ENCODE measurements around the gene PSMC5. TPM values are rescaled to one million over a fixed set of nuclear protein-coding genes. Genes with fewer than 3 reads are reported as not detected.

Gene PSMC5
- total RNA-seq, 1 experiment from 2014 or later, result 152 TPM

DNA sequence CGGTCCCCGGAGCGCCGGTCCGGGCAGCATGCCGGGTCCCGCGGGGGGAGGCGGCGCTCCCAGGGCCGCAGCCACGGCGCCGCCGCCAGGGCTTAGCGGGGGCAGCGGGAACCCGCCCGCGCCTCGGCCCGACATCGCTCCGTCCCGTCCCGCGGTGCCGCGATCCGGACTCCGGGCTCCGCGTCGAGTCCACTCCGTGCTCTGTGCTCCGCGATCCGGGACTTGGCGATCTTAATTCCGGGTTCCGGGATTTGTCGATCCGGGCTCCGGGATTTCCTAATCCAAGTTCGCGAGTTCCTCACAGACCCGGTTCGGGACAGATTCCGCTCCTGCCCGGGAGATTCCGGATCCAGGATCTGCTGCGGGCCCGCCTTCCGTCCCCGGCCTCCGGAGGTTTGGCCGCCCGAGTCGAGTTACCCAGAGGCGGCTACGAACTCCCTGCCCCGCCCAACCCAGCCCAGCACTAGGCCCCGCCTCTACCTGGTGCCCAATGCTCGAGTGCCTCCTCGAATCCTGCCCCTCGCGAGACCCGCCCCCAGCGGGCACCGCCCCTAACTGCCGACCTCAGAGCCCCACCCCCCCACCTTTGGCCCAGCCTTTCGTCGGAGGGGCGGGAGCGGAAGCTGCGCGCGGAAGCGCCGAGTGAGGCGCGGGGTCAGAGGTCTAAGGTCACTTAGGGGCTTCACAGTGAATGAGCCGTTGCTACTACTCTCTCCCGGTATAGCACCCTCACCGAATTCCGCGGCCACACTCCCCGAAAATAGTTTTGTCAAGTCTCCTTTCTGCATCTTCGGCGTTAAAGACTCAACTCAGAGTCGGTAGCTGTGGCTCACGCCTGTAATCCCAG is 15.5 kb downstream of the PSMC5 start, which contains the start of gene SMARCD2 (continued):
- TF ChIP-seq, protein P1, sequence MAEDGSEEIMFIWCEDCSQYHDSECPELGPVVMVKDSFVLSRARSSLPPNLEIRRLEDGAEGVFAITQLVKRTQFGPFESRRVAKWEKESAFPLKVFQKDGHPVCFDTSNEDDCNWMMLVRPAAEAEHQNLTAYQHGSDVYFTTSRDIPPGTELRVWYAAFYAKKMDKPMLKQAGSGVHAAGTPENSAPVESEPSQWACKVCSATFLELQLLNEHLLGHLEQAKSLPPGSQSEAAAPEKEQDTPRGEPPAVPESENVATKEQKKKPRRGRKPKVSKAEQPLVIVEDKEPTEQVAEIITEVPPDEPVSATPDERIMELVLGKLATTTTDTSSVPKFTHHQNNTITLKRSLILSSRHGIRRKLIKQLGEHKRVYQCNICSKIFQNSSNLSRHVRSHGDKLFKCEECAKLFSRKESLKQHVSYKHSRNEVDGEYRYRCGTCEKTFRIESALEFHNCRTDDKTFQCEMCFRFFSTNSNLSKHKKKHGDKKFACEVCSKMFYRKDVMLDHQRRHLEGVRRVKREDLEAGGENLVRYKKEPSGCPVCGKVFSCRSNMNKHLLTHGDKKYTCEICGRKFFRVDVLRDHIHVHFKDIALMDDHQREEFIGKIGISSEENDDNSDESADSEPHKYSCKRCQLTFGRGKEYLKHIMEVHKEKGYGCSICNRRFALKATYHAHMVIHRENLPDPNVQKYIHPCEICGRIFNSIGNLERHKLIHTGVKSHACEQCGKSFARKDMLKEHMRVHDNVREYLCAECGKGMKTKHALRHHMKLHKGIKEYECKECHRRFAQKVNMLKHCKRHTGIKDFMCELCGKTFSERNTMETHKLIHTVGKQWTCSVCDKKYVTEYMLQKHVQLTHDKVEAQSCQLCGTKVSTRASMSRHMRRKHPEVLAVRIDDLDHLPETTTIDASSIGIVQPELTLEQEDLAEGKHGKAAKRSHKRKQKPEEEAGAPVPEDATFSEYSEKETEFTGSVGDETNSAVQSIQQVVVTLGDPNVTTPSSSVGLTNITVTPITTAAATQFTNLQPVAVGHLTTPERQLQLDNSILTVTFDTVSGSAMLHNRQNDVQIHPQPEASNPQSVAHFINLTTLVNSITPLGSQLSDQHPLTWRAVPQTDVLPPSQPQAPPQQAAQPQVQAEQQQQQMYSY (CRISPR knock-in tag; IDR thresholded peaks at IDR 0.05), result peak; percentile 100
- TF ChIP-seq, protein P2, sequence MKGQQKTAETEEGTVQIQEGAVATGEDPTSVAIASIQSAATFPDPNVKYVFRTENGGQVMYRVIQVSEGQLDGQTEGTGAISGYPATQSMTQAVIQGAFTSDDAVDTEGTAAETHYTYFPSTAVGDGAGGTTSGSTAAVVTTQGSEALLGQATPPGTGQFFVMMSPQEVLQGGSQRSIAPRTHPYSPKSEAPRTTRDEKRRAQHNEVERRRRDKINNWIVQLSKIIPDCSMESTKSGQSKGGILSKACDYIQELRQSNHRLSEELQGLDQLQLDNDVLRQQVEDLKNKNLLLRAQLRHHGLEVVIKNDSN (CRISPR knock-in tag; IDR thresholded peaks at IDR 0.05), result peak; percentile 49; the same call in 1 of the 2 replicates
- TF ChIP-seq SMAD4 (CRISPR knock-in tag; IDR thresholded peaks at IDR 0.05), result 0 out of 2 replicates have a peak, but pooled peaks have one; percentile 36
- TF ChIP-seq, protein P3, sequence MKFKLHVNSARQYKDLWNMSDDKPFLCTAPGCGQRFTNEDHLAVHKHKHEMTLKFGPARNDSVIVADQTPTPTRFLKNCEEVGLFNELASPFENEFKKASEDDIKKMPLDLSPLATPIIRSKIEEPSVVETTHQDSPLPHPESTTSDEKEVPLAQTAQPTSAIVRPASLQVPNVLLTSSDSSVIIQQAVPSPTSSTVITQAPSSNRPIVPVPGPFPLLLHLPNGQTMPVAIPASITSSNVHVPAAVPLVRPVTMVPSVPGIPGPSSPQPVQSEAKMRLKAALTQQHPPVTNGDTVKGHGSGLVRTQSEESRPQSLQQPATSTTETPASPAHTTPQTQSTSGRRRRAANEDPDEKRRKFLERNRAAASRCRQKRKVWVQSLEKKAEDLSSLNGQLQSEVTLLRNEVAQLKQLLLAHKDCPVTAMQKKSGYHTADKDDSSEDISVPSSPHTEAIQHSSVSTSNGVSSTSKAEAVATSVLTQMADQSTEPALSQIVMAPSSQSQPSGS (CRISPR knock-in tag; IDR thresholded peaks at IDR 0.05; ENCODE audit: borderline replicate concordance, low read depth), result no peak
- no peak; the same call in 1 of the 2 replicates for TF ChIP-seq ZNF263 (CRISPR knock-in tag; IDR thresholded peaks at IDR 0.05; ENCODE audit: low read depth)
- TF ChIP-seq, protein P4, sequence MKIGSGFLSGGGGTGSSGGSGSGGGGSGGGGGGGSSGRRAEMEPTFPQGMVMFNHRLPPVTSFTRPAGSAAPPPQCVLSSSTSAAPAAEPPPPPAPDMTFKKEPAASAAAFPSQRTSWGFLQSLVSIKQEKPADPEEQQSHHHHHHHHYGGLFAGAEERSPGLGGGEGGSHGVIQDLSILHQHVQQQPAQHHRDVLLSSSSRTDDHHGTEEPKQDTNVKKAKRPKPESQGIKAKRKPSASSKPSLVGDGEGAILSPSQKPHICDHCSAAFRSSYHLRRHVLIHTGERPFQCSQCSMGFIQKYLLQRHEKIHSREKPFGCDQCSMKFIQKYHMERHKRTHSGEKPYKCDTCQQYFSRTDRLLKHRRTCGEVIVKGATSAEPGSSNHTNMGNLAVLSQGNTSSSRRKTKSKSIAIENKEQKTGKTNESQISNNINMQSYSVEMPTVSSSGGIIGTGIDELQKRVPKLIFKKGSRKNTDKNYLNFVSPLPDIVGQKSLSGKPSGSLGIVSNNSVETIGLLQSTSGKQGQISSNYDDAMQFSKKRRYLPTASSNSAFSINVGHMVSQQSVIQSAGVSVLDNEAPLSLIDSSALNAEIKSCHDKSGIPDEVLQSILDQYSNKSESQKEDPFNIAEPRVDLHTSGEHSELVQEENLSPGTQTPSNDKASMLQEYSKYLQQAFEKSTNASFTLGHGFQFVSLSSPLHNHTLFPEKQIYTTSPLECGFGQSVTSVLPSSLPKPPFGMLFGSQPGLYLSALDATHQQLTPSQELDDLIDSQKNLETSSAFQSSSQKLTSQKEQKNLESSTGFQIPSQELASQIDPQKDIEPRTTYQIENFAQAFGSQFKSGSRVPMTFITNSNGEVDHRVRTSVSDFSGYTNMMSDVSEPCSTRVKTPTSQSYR (CRISPR knock-in tag; IDR thresholded peaks at IDR 0.05), result no peak
- TF ChIP-seq, protein P5, sequence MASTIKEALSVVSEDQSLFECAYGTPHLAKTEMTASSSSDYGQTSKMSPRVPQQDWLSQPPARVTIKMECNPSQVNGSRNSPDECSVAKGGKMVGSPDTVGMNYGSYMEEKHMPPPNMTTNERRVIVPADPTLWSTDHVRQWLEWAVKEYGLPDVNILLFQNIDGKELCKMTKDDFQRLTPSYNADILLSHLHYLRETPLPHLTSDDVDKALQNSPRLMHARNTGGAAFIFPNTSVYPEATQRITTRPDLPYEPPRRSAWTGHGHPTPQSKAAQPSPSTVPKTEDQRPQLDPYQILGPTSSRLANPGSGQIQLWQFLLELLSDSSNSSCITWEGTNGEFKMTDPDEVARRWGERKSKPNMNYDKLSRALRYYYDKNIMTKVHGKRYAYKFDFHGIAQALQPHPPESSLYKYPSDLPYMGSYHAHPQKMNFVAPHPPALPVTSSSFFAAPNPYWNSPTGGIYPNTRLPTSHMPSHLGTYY (CRISPR knock-in tag; IDR thresholded peaks at IDR 0.05), result peak; percentile 83; the same call in 1 of the 2 replicates
- TF ChIP-seq OVOL2 (CRISPR knock-in tag; IDR thresholded peaks at IDR 0.05; ENCODE audit: borderline replicate concordance), result no peak
- TF ChIP-seq ZBTB21 (CRISPR knock-in tag; IDR thresholded peaks at IDR 0.05; ENCODE audit: borderline replicate concordance), result no peak
- TF ChIP-seq, protein P6, sequence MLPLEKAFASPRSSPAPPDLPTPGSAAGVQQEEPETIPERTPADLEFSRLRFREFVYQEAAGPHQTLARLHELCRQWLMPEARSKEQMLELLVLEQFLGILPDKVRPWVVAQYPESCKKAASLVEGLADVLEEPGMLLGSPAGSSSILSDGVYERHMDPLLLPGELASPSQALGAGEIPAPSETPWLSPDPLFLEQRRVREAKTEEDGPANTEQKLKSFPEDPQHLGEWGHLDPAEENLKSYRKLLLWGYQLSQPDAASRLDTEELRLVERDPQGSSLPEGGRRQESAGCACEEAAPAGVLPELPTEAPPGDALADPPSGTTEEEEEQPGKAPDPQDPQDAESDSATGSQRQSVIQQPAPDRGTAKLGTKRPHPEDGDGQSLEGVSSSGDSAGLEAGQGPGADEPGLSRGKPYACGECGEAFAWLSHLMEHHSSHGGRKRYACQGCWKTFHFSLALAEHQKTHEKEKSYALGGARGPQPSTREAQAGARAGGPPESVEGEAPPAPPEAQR (CRISPR knock-in tag; IDR thresholded peaks at IDR 0.05), result no peak
- peak; percentile 88; the same call in 1 of the 2 replicates for TF ChIP-seq PRRX2 (CRISPR knock-in tag; IDR thresholded peaks at IDR 0.05)
- TF ChIP-seq, protein P7, sequence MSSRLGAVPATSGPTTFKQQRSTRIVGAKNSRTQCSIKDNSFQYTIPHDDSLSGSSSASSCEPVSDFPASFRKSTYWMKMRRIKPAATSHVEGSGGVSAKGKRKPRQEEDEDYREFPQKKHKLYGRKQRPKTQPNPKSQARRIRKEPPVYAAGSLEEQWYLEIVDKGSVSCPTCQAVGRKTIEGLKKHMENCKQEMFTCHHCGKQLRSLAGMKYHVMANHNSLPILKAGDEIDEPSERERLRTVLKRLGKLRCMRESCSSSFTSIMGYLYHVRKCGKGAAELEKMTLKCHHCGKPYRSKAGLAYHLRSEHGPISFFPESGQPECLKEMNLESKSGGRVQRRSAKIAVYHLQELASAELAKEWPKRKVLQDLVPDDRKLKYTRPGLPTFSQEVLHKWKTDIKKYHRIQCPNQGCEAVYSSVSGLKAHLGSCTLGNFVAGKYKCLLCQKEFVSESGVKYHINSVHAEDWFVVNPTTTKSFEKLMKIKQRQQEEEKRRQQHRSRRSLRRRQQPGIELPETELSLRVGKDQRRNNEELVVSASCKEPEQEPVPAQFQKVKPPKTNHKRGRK (CRISPR knock-in tag; IDR thresholded peaks at IDR 0.05; ENCODE audit: borderline replicate concordance), result no peak
- TF ChIP-seq, protein P8, sequence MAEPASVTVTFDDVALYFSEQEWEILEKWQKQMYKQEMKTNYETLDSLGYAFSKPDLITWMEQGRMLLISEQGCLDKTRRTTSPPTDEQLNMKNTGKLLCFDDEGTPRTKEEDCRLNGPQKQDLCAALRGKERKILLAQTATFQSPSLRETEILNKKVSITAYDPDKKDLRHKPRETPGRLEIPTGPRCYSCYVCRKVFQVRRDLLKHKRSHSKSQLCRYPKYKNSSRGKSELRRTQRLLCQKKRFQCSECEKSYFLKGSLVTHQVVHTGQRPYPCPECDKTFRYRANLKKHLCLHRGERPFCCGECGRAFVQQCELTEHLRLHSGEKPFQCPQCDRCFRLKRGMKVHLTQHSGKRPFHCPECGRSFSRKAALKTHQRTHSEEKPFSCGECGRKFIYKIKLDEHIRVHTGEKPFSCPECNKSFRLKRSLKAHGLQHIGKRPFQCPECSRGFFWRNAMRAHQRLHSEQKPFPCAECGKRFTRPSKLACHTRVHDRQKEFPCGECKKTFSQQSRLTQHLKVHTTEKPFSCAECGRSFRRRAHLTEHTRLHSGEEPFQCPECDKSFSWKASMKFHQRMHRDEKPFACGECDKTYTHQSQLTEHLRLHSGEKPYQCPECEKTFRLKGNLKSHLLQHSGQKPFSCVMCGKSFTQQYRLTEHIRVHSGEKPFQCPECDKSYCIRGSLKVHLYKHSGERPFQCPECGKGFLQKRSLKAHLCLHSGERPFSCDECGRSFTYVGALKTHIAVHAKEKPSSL (CRISPR knock-in tag; conservative IDR thresholded peaks at IDR 0.05), result no peak
- peak; percentile 92; the same call in 1 of the 2 replicates for TF ChIP-seq TP53 (CRISPR knock-in tag; IDR thresholded peaks at IDR 0.05)
- 0 out of 2 replicates have a peak, but pooled peaks have one; percentile 46 for TF ChIP-seq ESRRA (CRISPR knock-in tag; IDR thresholded peaks at IDR 0.05; ENCODE audit: borderline replicate concordance)
- TF ChIP-seq TEAD1 (CRISPR knock-in tag; IDR thresholded peaks at IDR 0.05), result peak; percentile 86; the same call in 1 of the 2 replicates
- TF ChIP-seq, protein P9, sequence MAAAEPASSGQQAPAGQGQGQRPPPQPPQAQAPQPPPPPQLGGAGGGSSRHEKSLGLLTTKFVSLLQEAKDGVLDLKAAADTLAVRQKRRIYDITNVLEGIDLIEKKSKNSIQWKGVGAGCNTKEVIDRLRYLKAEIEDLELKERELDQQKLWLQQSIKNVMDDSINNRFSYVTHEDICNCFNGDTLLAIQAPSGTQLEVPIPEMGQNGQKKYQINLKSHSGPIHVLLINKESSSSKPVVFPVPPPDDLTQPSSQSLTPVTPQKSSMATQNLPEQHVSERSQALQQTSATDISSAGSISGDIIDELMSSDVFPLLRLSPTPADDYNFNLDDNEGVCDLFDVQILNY (CRISPR knock-in tag; IDR thresholded peaks at IDR 0.05), result peak; percentile 88
- no peak for TF ChIP-seq GRHL2 (CRISPR knock-in tag; IDR thresholded peaks at IDR 0.05; ENCODE audit: insufficient replicate concordance, severe bottlenecking)
- TF ChIP-seq NR1H2 (CRISPR knock-in tag; IDR thresholded peaks at IDR 0.05), result no peak
- 0 out of 2 replicates have a peak, but pooled peaks have one; percentile 76 for TF ChIP-seq CREB1 (CRISPR knock-in tag; IDR thresholded peaks at IDR 0.05)

Data from WTC11 (cell line).